ENCODE results near the gene CHD5. TPM values are rescaled to one million over a fixed set of nuclear protein-coding genes. Genes with fewer than 3 reads are reported as not detected.

CHD5 gene
- total RNA-seq, 3 donors from 2014 or later: 0.27 to 0.61 (median 0.34) TPM

DNA sequence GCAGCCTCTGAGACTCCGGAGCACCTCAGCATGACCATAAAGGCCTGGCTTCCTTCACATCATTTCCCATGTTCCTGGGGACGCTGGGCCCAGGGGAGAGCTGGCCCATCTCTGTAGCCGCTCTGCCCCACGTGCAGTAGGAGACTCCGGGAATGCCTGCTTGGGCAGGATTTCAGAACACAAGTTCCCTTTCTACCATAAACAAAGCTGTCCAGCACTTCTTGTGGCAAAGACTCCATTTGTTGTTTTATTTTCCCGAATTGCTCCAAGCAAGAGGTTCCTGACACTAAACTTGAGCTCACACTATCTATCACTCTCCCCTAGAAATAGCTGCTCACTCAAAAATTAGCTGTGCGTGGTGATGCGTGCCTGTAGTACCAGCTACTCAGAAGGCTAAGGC is 21.9 kb downstream of the CHD5 start:
- H3K4me3 Mint-ChIP-seq: no peak overlapping the region
- H3K4me1 Mint-ChIP-seq (ENCODE audit: low read depth): peaks cover 1% of the 10 kb centered on the region
- no peaks in the 10 kb centered on the region for H3K9me3 Mint-ChIP-seq
- peaks cover 28% of the 10 kb centered on the region for H3K27me3 Mint-ChIP-seq (ENCODE audit: low read depth)
- ATAC-seq (no peak), DNase-seq (no peak)
- H3K36me3 Mint-ChIP-seq (ENCODE audit: insufficient read depth): no peaks in the 10 kb centered on the region

DNA sequence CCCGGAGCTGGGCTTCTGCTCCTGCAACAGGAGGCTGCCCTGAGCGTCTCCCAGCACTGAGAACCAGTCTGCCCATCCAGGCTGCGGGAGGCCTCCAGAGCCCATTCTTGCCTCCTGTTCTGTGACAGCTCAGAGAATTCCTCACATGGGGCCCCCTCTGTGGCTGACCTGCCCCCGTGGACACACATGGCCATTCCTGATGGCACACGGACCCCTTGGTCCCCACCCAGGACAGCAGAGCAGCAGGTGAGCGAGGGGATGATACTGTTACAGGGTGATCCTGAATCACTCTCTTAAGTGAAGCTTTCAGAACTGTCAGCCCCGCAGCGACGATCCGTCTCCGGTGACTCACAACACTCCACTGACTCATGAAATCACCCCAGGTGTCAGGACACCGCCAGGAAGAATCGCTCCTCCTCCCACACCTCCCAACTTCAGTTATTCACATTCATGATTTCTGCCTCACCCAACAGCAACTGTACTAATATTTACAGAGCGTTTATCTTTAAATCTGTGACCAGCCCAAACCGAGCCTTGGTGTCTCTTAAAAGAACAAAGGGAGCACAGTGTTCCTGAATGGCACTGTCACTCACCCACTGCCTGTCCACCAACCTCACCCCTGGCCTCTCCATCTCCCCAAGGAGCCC is 22.5 kb downstream of the CHD5 start:
- Mint-ChIP-seq H3K36me3 (ENCODE audit: insufficient read depth) (no peaks in the 10 kb centered on the region), H3K4me1 (ENCODE audit: low read depth) (peaks cover 1% of the 10 kb centered on the region), H3K9me3 (no peaks in the 10 kb centered on the region), H3K27me3 (ENCODE audit: low read depth) (peaks cover 27% of the 10 kb centered on the region), H3K4me3 (no peak overlapping the region)
- no peak for DNase-seq
- ATAC-seq: peak; percentile 68 to 81

GRCh38 chr1:6157132-6157527 is 23.0 kb downstream of the CHD5 start:
- Mint-ChIP-seq H3K4me1 (ENCODE audit: low read depth) (peaks cover 1% of the 10 kb centered on the region), H3K4me3 (no peak overlapping the region), H3K27me3 (ENCODE audit: low read depth) (peaks cover 24% of the 10 kb centered on the region), H3K9me3 (no peaks in the 10 kb centered on the region), H3K36me3 (ENCODE audit: insufficient read depth) (no peaks in the 10 kb centered on the region)
- ATAC-seq: no peak
- DNase-seq: no peak

DNA sequence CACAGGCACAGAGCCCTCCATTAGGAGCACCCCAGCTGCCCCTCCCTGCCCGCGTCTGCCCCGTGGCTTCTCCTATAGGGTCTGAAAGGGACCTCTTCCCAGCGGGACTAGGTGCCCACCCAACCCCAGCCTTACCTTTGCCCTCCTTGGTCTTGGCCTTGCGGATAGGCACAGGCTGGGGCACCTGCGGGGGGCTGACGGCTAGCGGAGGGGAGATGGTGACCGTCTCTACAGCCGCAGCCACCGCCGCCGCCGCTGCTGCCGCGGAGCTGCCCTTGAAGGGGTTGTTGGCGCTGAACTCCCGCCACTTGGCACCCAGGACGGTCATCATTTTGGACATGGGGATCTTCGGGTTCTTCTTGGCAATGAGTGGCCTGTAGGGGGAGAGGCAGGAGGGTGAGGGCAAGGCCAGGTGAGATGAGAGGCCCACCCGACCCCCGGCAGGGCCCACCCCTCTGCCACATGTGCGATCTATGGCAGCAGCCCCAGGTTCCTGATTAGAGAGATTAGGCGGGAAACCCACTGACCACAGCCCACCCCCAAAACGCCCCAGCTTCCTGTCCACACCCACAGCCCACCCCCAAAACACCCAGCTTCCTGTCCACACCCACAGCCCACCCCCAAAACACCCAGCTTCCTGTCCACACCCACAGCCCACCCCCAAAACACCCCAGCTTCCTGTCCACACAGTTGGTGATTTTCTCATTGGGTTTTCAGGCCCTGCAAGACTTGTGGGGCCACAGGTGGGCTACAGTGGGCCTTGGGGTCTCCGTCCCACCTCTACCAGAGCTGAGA is 25.4 kb downstream of the CHD5 start:
- Mint-ChIP-seq H3K27me3 (ENCODE audit: low read depth) (peaks cover 15% of the 10 kb centered on the region), H3K36me3 (ENCODE audit: insufficient read depth) (no peaks in the 10 kb centered on the region), H3K4me3 (no peak overlapping the region), H3K4me1 (ENCODE audit: low read depth) (peaks cover 1% of the 10 kb centered on the region), H3K9me3 (no peaks in the 10 kb centered on the region)
- ATAC-seq (no peak), DNase-seq (no peak)

- Mint-ChIP-seq H3K27me3 (ENCODE audit: low read depth) (peaks cover 11% of the 10 kb centered on the region), H3K4me1 (ENCODE audit: low read depth) (peaks cover 5% of the 10 kb centered on the region), H3K9me3 (no peaks in the 10 kb centered on the region), H3K36me3 (ENCODE audit: insufficient read depth) (no peaks in the 10 kb centered on the region), H3K4me3 (no peak overlapping the region)
- no peak for DNase-seq
- no peak for ATAC-seq
Observed at GRCh38 chr1:6152882-6153281, 27.2 kb downstream of the CHD5 start.

- Mint-ChIP-seq H3K4me1 (ENCODE audit: low read depth) (peaks cover 5% of the 10 kb centered on the region), H3K36me3 (ENCODE audit: insufficient read depth) (no peaks in the 10 kb centered on the region), H3K27me3 (ENCODE audit: low read depth) (peaks cover 16% of the 10 kb centered on the region), H3K4me3 (no peak overlapping the region), H3K9me3 (no peaks in the 10 kb centered on the region)
- DNase-seq (no peak), ATAC-seq (no peak)
Observed at GRCh38 chr1:6152181-6152580, 27.9 kb downstream of the CHD5 start.

DNA sequence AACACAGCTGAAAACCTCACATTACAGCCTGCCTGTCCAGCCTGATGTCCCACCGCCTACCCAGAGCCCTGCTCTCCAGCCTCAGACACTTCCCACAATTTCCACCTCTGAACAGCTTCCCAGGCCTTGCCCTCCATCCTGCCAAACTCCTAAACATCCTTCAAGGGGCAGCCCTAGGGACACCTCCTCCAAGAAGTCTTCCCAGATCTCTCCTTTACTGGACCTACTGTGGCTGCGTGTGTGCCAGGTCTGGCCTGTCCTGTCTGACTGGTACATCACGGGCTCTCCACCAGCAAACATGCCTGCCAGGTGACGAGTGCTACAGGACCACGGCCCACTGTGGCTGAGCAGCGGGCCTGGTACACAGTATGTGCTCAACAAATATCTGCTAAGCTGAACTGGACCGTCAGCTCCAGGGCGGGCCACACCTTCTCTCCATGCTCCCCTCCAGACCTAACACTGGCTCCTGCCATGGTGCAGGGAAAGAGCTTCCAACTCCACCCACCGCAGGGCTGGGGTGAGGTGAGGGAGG is 28.8 kb downstream of the CHD5 start:
- ATAC-seq: no peak
- no peak for DNase-seq
- Mint-ChIP-seq H3K27me3 (ENCODE audit: low read depth) (peaks cover 17% of the 10 kb centered on the region), H3K36me3 (ENCODE audit: insufficient read depth) (no peaks in the 10 kb centered on the region), H3K9me3 (no peaks in the 10 kb centered on the region), H3K4me3 (no peak overlapping the region), H3K4me1 (ENCODE audit: low read depth) (peaks cover 5% of the 10 kb centered on the region)

GRCh38 chr1:6150006-6150938 is 29.8 kb downstream of the CHD5 start:
- Mint-ChIP-seq H3K4me1 (ENCODE audit: low read depth) (peaks cover 5% of the 10 kb centered on the region), H3K27me3 (ENCODE audit: low read depth) (peaks cover 20% of the 10 kb centered on the region), H3K9me3 (no peaks in the 10 kb centered on the region), H3K4me3 (no peak overlapping the region), H3K36me3 (ENCODE audit: insufficient read depth) (no peaks in the 10 kb centered on the region)
- ATAC-seq (no peak), DNase-seq (no peak)

DNA sequence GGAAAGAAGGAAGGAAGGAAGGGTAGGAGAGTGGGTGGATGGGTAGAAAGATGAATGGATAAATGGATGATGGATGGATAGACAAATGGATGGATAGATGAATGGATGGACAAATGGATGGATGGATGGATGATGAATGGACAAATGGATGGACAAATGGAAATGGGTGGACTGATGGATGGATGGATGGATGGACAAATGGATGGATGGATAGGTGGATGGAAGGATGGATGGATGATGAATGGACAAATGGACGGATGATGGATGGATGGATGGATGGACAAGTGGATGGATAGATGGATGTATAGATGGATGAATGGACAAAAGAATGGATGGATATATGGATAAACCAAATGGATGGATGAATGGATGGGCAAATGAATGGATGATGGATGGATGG is 30.5 kb downstream of the CHD5 start:
- peaks cover 3% of the 10 kb centered on the region for H3K4me1 Mint-ChIP-seq (ENCODE audit: low read depth)

DNA sequence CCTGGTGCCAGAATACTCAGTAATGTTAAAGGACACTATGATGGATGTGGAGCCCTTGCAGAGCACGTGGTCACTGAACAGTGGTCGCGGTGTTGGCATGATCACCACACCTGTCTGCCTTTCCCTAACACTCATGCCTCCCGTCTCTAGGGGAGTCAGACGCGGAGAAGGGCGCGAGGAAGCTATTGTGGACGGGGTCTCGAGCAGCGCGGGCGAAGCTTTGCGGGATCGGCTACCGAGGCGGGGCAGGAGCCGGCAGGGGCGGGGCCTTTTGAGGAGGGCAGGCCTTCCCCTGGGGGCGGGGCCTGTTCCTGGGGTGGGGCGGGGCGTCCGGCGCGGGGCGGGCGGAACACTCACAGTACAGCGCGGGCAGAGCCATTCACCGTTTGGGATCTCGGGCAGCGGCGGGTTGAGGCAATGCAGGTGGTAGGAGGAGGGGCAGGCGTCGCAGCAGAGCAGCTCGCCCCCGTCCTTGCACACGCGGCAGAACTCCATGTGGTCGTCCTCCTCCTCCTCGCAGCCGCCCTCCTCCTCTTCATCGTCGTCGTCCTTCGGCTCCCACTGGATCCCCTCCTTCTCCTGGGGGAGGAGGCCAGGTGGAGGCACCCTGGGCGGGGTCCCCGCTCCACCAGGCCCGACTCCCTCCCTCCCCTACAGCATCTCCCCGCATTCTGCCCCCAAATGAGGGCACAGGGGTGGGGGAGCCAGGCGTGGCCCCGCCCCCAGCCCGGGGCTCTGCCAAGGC is 31.5 kb downstream of the CHD5 start:
- H3K9me3 Mint-ChIP-seq: no peaks in the 10 kb centered on the region
- peak overlapping the region; percentile 54 for H3K4me3 Mint-ChIP-seq
- H3K4me1 Mint-ChIP-seq (ENCODE audit: low read depth): peaks cover 3% of the 10 kb centered on the region
- peak; percentile 95 to 98 for ATAC-seq
- H3K27me3 Mint-ChIP-seq (ENCODE audit: low read depth): peaks cover 20% of the 10 kb centered on the region
- H3K36me3 Mint-ChIP-seq (ENCODE audit: insufficient read depth): no peaks in the 10 kb centered on the region
- DNase-seq: peak; percentile 57

More for the DNA sequence above, 30.5 kb downstream of the CHD5 start:
- ATAC-seq: no peak
- Mint-ChIP-seq H3K27me3 (ENCODE audit: low read depth) (peaks cover 20% of the 10 kb centered on the region), H3K4me3 (no peak overlapping the region), H3K36me3 (ENCODE audit: insufficient read depth) (no peaks in the 10 kb centered on the region), H3K9me3 (no peaks in the 10 kb centered on the region)
- no peak for DNase-seq

DNA sequence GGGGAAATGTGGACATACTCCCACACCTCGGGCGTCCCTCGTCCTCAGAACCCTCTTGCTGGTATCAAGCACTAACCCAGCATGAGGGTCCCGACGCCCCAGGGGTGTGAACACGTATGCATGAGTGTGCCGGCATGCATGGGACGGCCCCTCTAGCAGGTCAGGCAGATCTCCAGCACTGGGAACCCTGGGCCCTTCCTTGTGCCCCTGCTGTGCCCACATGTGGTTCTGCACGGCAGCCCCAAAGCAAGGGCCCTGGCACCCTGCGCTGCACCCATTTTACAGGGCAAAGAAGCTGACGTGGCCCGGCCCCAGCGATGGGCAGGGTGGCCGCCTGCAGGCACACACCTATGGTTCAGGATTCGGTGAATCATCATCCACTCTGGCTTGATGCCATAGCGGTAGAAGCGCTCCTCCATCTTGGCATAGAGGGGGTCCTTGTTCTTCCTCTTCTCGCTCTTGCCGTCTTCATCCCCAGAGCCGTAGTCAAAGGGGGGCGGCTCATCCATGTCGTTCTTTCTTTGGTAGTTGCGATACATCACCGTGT is 34.2 kb downstream of the CHD5 start:
- ATAC-seq: no peak
- Mint-ChIP-seq H3K4me1 (ENCODE audit: low read depth) (peaks cover 3% of the 10 kb centered on the region), H3K4me3 (no peak overlapping the region), H3K9me3 (no peaks in the 10 kb centered on the region), H3K27me3 (ENCODE audit: low read depth) (peaks cover 15% of the 10 kb centered on the region), H3K36me3 (ENCODE audit: insufficient read depth) (no peaks in the 10 kb centered on the region)
- no peak for DNase-seq

DNA sequence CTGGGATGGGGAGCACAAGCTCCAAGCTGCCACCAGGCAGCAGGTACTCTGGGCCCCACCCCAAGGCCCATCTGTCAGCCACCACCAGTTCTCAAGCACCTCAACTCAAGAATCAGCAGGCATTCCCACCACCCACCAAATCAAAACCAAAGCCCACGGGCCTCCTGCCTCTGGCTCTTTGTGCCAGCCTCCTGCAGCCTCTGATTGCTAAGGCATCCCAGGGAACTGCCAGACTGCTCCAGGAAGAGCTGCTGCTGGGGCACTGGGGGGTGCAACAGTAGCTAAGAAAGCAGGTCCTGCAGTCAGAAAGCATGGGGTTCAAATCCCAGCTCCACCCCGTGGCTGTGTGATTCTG is 34.7 kb downstream of the CHD5 start:
- H3K4me3 Mint-ChIP-seq: no peak overlapping the region
- H3K27me3 Mint-ChIP-seq (ENCODE audit: low read depth): peaks cover 15% of the 10 kb centered on the region
- H3K4me1 Mint-ChIP-seq (ENCODE audit: low read depth): peaks cover 3% of the 10 kb centered on the region
- DNase-seq: no peak
- no peaks in the 10 kb centered on the region for H3K9me3 Mint-ChIP-seq
- ATAC-seq: no peak
- no peaks in the 10 kb centered on the region for H3K36me3 Mint-ChIP-seq (ENCODE audit: insufficient read depth)

DNA sequence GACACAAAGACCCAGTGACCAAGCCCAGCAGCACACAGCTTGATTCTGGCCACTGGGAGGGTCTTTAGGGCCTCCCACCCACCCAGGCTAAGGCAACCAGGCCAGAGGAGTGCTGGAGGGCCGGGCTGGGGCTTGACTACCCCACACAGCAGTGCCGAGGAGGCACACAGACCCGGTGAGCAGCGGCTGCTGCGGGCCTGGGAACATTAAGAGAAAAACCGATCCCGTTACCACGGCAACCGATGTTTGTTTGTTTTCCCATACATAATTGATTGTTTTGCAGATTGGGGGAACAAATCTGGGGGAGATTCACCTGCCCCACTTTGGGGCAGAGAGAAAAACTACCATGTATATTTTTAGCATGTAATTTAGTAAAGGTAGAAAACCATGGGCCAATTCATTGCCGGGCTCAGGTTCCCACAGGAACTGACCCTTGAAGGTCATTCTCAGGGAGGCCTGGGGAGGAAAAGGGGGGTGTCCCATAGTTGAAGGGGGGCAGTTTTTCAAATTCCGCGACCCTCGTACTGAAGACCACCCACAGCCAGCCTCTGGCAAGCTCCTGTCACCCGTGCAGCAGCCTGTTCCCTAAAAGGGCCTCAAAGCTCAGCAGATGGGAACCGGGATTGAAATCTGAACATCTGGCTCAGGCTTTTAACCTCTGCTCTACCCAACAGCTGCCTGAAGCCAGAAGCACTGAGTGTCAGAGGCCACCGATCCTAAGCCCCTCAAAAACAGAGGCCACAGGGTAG is 35.3 kb downstream of the CHD5 start:
- peaks cover 3% of the 10 kb centered on the region for H3K4me1 Mint-ChIP-seq (ENCODE audit: low read depth)

More for the DNA sequence above, 35.3 kb downstream of the CHD5 start:
- no peak overlapping the region for H3K4me3 Mint-ChIP-seq
- no peaks in the 10 kb centered on the region for H3K9me3 Mint-ChIP-seq
- H3K27me3 Mint-ChIP-seq (ENCODE audit: low read depth): peaks cover 15% of the 10 kb centered on the region
- no peak for ATAC-seq
- H3K36me3 Mint-ChIP-seq (ENCODE audit: insufficient read depth): no peaks in the 10 kb centered on the region
- DNase-seq: no peak
